ENCODE measurements around the gene ZC3HAV1. TPM values are rescaled to one million over a fixed set of nuclear protein-coding genes. Genes with fewer than 3 reads are reported as not detected.
"Not testable (repeated sequence)": the region's sequence is repeated elsewhere in the genome, so short reads cannot be mapped to it uniquely, and the experiment has no call there.

ZC3HAV1 gene
- total RNA-seq, 2 experiments from 2014 or later, result 125 to 139 TPM

- peak overlapping the region; percentile 100 for H3K4me3 Mint-ChIP-seq
- peaks cover 46% of the 10 kb centered on the region for H3K36me3 Mint-ChIP-seq
- H3K4me1 Mint-ChIP-seq, result peaks cover 31% of the 10 kb centered on the region
- H3K27me3 Mint-ChIP-seq, result no peaks in the 10 kb centered on the region
- CTCF ChIA-PET, result interaction anchor here (1.5 to 2.6 kb wide), 2 partner anchors 13 to 16 kb away, joined by 4 to 14 read pairs; no protein-coding TSS in a partner anchor
- peak overlapping the region; percentile 92 for H3K27ac Mint-ChIP-seq
- ATAC-seq (peak; percentile 3), DNase-seq (peak; percentile 57)
- no peaks in the 10 kb centered on the region for H3K9me3 Mint-ChIP-seq (ENCODE audit: low read depth)
Observed at GRCh38 chr7:139108266-139109187, 993 bp downstream of the ZC3HAV1 start.

GRCh38 chr7:139106959-139107358, 2.6 kb downstream of the ZC3HAV1 start:
- CTCF ChIA-PET, result interaction anchor here (1.5 to 2.6 kb wide), 2 partner anchors 12 to 15 kb away, joined by 4 to 14 read pairs; no protein-coding TSS in a partner anchor
- Mint-ChIP-seq H3K27me3 (no peaks in the 10 kb centered on the region), H3K9me3 (ENCODE audit: low read depth) (no peaks in the 10 kb centered on the region), H3K4me1 (peaks cover 35% of the 10 kb centered on the region), H3K36me3 (peaks cover 56% of the 10 kb centered on the region), H3K4me3 (peak overlapping the region; percentile 100), H3K27ac (peak overlapping the region; percentile 92)
- DNase-seq (peak; percentile 16), ATAC-seq (no peak)

- Mint-ChIP-seq H3K4me1 (peaks cover 32% of the 10 kb centered on the region), H3K36me3 (peaks cover 58% of the 10 kb centered on the region), H3K4me3 (peak overlapping the region; percentile 100), H3K27ac (peak overlapping the region; percentile 92)
- H3K27me3 Mint-ChIP-seq; H3K9me3 Mint-ChIP-seq (ENCODE audit: low read depth); ATAC-seq: not testable (repeated sequence)
- CTCF ChIA-PET, result interaction anchor here (1.0 to 2.6 kb wide), 2 partner anchors 11 to 13 kb away, joined by 5 to 14 read pairs; no protein-coding TSS in a partner anchor
- DNase-seq, result peak; percentile 27
Observed at GRCh38 chr7:139106227-139106626, 3.3 kb downstream of the ZC3HAV1 start.

- ATAC-seq (no peak), DNase-seq (peak; percentile 12)
- Mint-ChIP-seq H3K4me3 (peak overlapping the region; percentile 88), H3K4me1 (peaks cover 33% of the 10 kb centered on the region), H3K27me3 (no peaks in the 10 kb centered on the region), H3K9me3 (ENCODE audit: low read depth) (no peaks in the 10 kb centered on the region), H3K27ac (peak overlapping the region; percentile 93), H3K36me3 (peaks cover 65% of the 10 kb centered on the region)
- CTCF ChIA-PET, result interaction anchor here (1.2 to 3.9 kb wide), 2 partner anchors 11 to 88 kb away, joined by 3 to 35 read pairs; no protein-coding TSS in a partner anchor
Observed at GRCh38 chr7:139105484-139105883, 4.0 kb downstream of the ZC3HAV1 start.

GRCh38 chr7:139104091-139104450, 5.4 kb downstream of the ZC3HAV1 start:
- ATAC-seq, result peak; percentile 11
- Mint-ChIP-seq H3K36me3 (peaks cover 73% of the 10 kb centered on the region), H3K9me3 (ENCODE audit: low read depth) (no peaks in the 10 kb centered on the region)

GRCh38 chr7:139103057-139103815, 6.3 kb downstream of the ZC3HAV1 start:
- no peaks in the 10 kb centered on the region for H3K9me3 Mint-ChIP-seq (ENCODE audit: low read depth)
- H3K4me1 Mint-ChIP-seq, result peaks cover 45% of the 10 kb centered on the region
- H3K36me3 Mint-ChIP-seq, result peaks cover 74% of the 10 kb centered on the region
- peak overlapping the region; percentile 93 for H3K27ac Mint-ChIP-seq
- no peaks in the 10 kb centered on the region for H3K27me3 Mint-ChIP-seq
- DNase-seq, result no peak
- H3K4me3 Mint-ChIP-seq, result peak overlapping the region; percentile 88
- no peak for ATAC-seq
- CTCF ChIA-PET, result interaction anchor here (1.2 to 3.9 kb wide), 5 partner anchors 9 to 57 kb away, joined by 3 to 35 read pairs (median 7); no protein-coding TSS in a partner anchor

More at GRCh38 chr7:139104091-139104450, 5.4 kb downstream of the ZC3HAV1 start:
- H3K27ac Mint-ChIP-seq, result peak overlapping the region; percentile 93
- peak overlapping the region; percentile 88 for H3K4me3 Mint-ChIP-seq
- peak; percentile 71 for DNase-seq
- H3K4me1 Mint-ChIP-seq, result peaks cover 38% of the 10 kb centered on the region
- CTCF ChIA-PET, result interaction anchor here (0.6 to 3.9 kb wide), 8 partner anchors 9 to 336 kb away, joined by 3 to 35 read pairs (median 4); a partner anchor contains a TSS
- no peaks in the 10 kb centered on the region for H3K27me3 Mint-ChIP-seq

- not testable (repeated sequence) for H3K9me3 Mint-ChIP-seq (ENCODE audit: low read depth); H3K27me3 Mint-ChIP-seq; ATAC-seq; DNase-seq
- CTCF ChIA-PET, result interaction anchor here (2.2 to 3.9 kb wide), 3 partner anchors 7 to 26 kb away, joined by 7 to 35 read pairs (median 8); no protein-coding TSS in a partner anchor
- Mint-ChIP-seq H3K27ac (peak overlapping the region; percentile 85), H3K36me3 (peaks cover 67% of the 10 kb centered on the region), H3K4me3 (peak overlapping the region; percentile 84), H3K4me1 (peaks cover 55% of the 10 kb centered on the region)
Observed at GRCh38 chr7:139101637-139102158, 7.8 kb downstream of the ZC3HAV1 start.

GRCh38 chr7:139099172-139099947, 10.2 kb downstream of the ZC3HAV1 start:
- Mint-ChIP-seq H3K9me3 (ENCODE audit: low read depth) (no peaks in the 10 kb centered on the region), H3K4me1 (peaks cover 78% of the 10 kb centered on the region), H3K4me3 (peak overlapping the region; percentile 62), H3K36me3 (peaks cover 76% of the 10 kb centered on the region), H3K27ac (peak overlapping the region; percentile 75), H3K27me3 (no peaks in the 10 kb centered on the region)
- CTCF ChIA-PET, result interaction anchor here (0.9 to 1.1 kb wide), 2 partner anchors 24 to 30 kb away, joined by 3 to 6 read pairs; no protein-coding TSS in a partner anchor
- DNase-seq (no peak), ATAC-seq (no peak)

- Mint-ChIP-seq H3K36me3 (peaks cover 82% of the 10 kb centered on the region), H3K27ac (peak overlapping the region; percentile 96), H3K9me3 (ENCODE audit: low read depth) (no peaks in the 10 kb centered on the region), H3K4me1 (peaks cover 86% of the 10 kb centered on the region), H3K27me3 (no peaks in the 10 kb centered on the region), H3K4me3 (peak overlapping the region; percentile 81)
- CTCF ChIA-PET, result interaction anchor here (0.9 to 2.9 kb wide), 14 partner anchors 8 to 245 kb away, joined by 3 to 35 read pairs (median 8); no protein-coding TSS in a partner anchor
- ATAC-seq, result peak; percentile 84
- DNase-seq, result peak; percentile 94
Observed at GRCh38 chr7:139095194-139095659, 14.3 kb downstream of the ZC3HAV1 start.

- CTCF ChIA-PET, result interaction anchor here (1.0 to 2.9 kb wide), 10 partner anchors 9 to 243 kb away, joined by 3 to 35 read pairs (median 12); no protein-coding TSS in a partner anchor
- no peaks in the 10 kb centered on the region for H3K27me3 Mint-ChIP-seq
- no peaks in the 10 kb centered on the region for H3K9me3 Mint-ChIP-seq (ENCODE audit: low read depth)
- H3K4me3 Mint-ChIP-seq, result peak overlapping the region; percentile 81
- peaks cover 84% of the 10 kb centered on the region for H3K4me1 Mint-ChIP-seq
- peaks cover 82% of the 10 kb centered on the region for H3K36me3 Mint-ChIP-seq
- ATAC-seq (peak; percentile 5), DNase-seq (no peak)
- peak overlapping the region; percentile 96 for H3K27ac Mint-ChIP-seq
Observed at GRCh38 chr7:139094596-139094995, 14.9 kb downstream of the ZC3HAV1 start.

- ATAC-seq, result no peak
- peak overlapping the region; percentile 81 for H3K4me3 Mint-ChIP-seq
- peaks cover 82% of the 10 kb centered on the region for H3K36me3 Mint-ChIP-seq
- H3K4me1 Mint-ChIP-seq, result peaks cover 84% of the 10 kb centered on the region
- H3K27ac Mint-ChIP-seq, result peak overlapping the region; percentile 96
- no peaks in the 10 kb centered on the region for H3K27me3 Mint-ChIP-seq
- H3K9me3 Mint-ChIP-seq (ENCODE audit: low read depth), result no peaks in the 10 kb centered on the region
- DNase-seq, result no peak
- CTCF ChIA-PET, result interaction anchor here (1.4 to 2.9 kb wide), 7 partner anchors 9 to 25 kb away, joined by 5 to 35 read pairs (median 15); no protein-coding TSS in a partner anchor
Observed at GRCh38 chr7:139094030-139094429, 15.5 kb downstream of the ZC3HAV1 start.

GRCh38 chr7:139093512-139093911, 16.0 kb downstream of the ZC3HAV1 start:
- not testable (repeated sequence) for ATAC-seq; DNase-seq; H3K27me3 Mint-ChIP-seq; H3K9me3 Mint-ChIP-seq (ENCODE audit: low read depth)
- Mint-ChIP-seq H3K27ac (peak overlapping the region; percentile 96), H3K36me3 (peaks cover 80% of the 10 kb centered on the region), H3K4me1 (peaks cover 82% of the 10 kb centered on the region), H3K4me3 (peak overlapping the region; percentile 81)
- CTCF ChIA-PET, result interaction anchor here (1.4 to 2.9 kb wide), 7 partner anchors 8 to 26 kb away, joined by 5 to 35 read pairs (median 15); no protein-coding TSS in a partner anchor

All from activated CD8-positive, alpha-beta memory T cell treated with anti-CD3 and anti-CD28 coated beads, Interleukin-2, amount 10 ng/mL, durations not matched to agents 7 days and 5 days (primary cell).